Thyroid gland (tissue), 4 donors: ENCODE data around the gene CDYL. TPM values are rescaled to one million over a fixed set of nuclear protein-coding genes. Genes with fewer than 3 reads are reported as not detected.

Source experiments
- DNase-seq, 2 donors: peaks; one replicate each; pipeline ENCODE4 v3.0.0-alpha.2; 2019
- H3K27ac ChIP-seq, 3 donors: fragments of 200-600 bp; sonication (generic); 1 replicate in 2 of 3; 2 replicates in 1 of 3; pipeline ENCODE4 v1.5.1; 2016 to 2019; ENCODE audit warnings: mild to moderate bottlenecking in 1 of 3, moderate library complexity in 1 of 3
- H3K27me3 ChIP-seq: fragments of 200-600 bp; sonication (generic); one replicate; pipeline ENCODE4 v1.5.1; 2019
- H3K36me3 ChIP-seq, 2 donors: fragments of 200-600 bp; sonication (generic); one replicate each; pipeline ENCODE4 v1.5.1; 2016 to 2019
- H3K4me1 ChIP-seq, 2 donors: fragments of 200-600 bp; sonication (generic); one replicate each; pipeline ENCODE4 v1.5.1; 2017 to 2019
- H3K4me3 ChIP-seq, 3 donors: fragments of 200-600 bp; sonication (generic); replicated peaks in 1 of 3; 1 replicate in 2 of 3; 2 replicates in 1 of 3; pipeline ENCODE4 v1.5.1; 2016; ENCODE audit warnings: mild to moderate bottlenecking in 1 of 3
- H3K9me3 ChIP-seq: fragments of 200-600 bp; sonication (generic); one replicate; pipeline ENCODE4 v1.5.1; 2017
- CTCF ChIP-seq, 6 experiments: fragments of 200-600 bp in 3 of 6; fragments of 450-650 bp in 3 of 6; sonication (generic) in 3 of 6; IDR thresholded peaks; one replicate each; pipeline ENCODE4 v1.5.1; 2016 to 2019; ENCODE audit warnings: antibody characterized with exemption in 6 of 6, mild to moderate bottlenecking in 2 of 6, inconsistent platforms in 1 of 6, moderate library complexity in 1 of 6
- POLR2A ChIP-seq, 2 donors: fragments of 450-650 bp; IDR thresholded peaks; one replicate each; pipeline ENCODE4 v1.6.1; 2017; ENCODE audit warnings: antibody characterized with exemption in 2 of 2, mild to moderate bottlenecking in 2 of 2, moderate library complexity in 1 of 2
- WGBS, 2 donors: methylation state at CpG; one replicate each; pipeline ENCODE4 v1.1.5; 2017; 5-methylcytosine and 5-hydroxymethylcytosine counted together
- intact Hi-C: fragments of 100-400 bp; cut with DNase I; formaldehyde crosslinking; loops from one replicate; pipeline ENCODE4 v1.15.1; 2023
- total RNA-seq, 4 donors: library from RNA; depleted of rRNA; stranded (reverse); fragments of >200 nt; gene quantifications; one replicate each; pipeline ENCODE4 v1.2.3, GENCODE V29; 2016

Gene CDYL
- total RNA-seq, 4 donors from 2014 or later, result 22.6 to 61.4 (median 43.7) TPM

GRCh38 chr6:4981761-4982160 is 205.6 kb downstream of the CDYL start:
- H3K27me3 ChIP-seq, result no peaks in the 10 kb centered on the region
- no peaks in the 10 kb centered on the region for H3K36me3 ChIP-seq
- no peaks in the 10 kb centered on the region for H3K4me1 ChIP-seq
- H3K4me3 ChIP-seq, result no peak overlapping the region
- no peak for DNase-seq
- H3K27ac ChIP-seq, result no peak overlapping the region
- H3K9me3 ChIP-seq, result no peaks in the 10 kb centered on the region
- intact Hi-C loops, result no loop called here
- 48 to 52% methylated on average over 6 of the region's 6 CpGs for WGBS, 2 donors
- TF ChIP-seq POLR2A (IDR thresholded peaks at IDR 0.05), result no peak
- TF ChIP-seq CTCF (IDR thresholded peaks at IDR 0.05), result no peak

- Histone ChIP-seq H3K4me3 (no peak overlapping the region), H3K4me1 (no peaks in the 10 kb centered on the region), H3K27me3 (no peaks in the 10 kb centered on the region), H3K36me3 (no peaks in the 10 kb centered on the region), H3K27ac (no peak overlapping the region), H3K9me3 (no peaks in the 10 kb centered on the region)
- intact Hi-C loops, result no loop called here
- no peak for DNase-seq
- TF ChIP-seq POLR2A (IDR thresholded peaks at IDR 0.05) (no peak), CTCF (IDR thresholded peaks at IDR 0.05) (no peak)
- 84 to 94% methylated on average over 6 of the region's 6 CpGs for WGBS, 2 donors
Observed at GRCh38 chr6:4983322-4983721, 207.1 kb downstream of the CDYL start.

GRCh38 chr6:4986999-4987398 is 210.8 kb downstream of the CDYL start:
- Histone ChIP-seq H3K4me3 (no peak overlapping the region), H3K27me3 (no peaks in the 10 kb centered on the region), H3K27ac (no peak overlapping the region), H3K36me3 (no peaks in the 10 kb centered on the region), H3K9me3 (no peaks in the 10 kb centered on the region), H3K4me1 (no peaks in the 10 kb centered on the region)
- no peak for DNase-seq
- TF ChIP-seq POLR2A (IDR thresholded peaks at IDR 0.05), result no peak
- TF ChIP-seq CTCF (IDR thresholded peaks at IDR 0.05), result no peak
- intact Hi-C loops, result no loop called here
- whole genome bisulfite sequencing, 2 donors, result 74 to 80% methylated on average over 3 of the region's 3 CpGs

GRCh38 chr6:4987432-4987831 is 211.2 kb downstream of the CDYL start:
- H3K9me3 ChIP-seq, result no peaks in the 10 kb centered on the region
- H3K27ac ChIP-seq, result no peak overlapping the region
- no peaks in the 10 kb centered on the region for H3K27me3 ChIP-seq
- no peak for DNase-seq
- H3K4me3 ChIP-seq, result no peak overlapping the region
- WGBS, 2 donors, result 86 to 90% methylated on average over 4 of the region's 4 CpGs
- intact Hi-C loops, result no loop called here
- no peaks in the 10 kb centered on the region for H3K36me3 ChIP-seq
- H3K4me1 ChIP-seq, result no peaks in the 10 kb centered on the region
- no peak for TF ChIP-seq POLR2A (IDR thresholded peaks at IDR 0.05)
- TF ChIP-seq CTCF (IDR thresholded peaks at IDR 0.05), result no peak

- H3K9me3 ChIP-seq, result no peaks in the 10 kb centered on the region
- H3K36me3 ChIP-seq, result peaks cover 0 to 5% of the 10 kb centered on the region in 2 donors
- WGBS, 2 donors, result 96 to 98% methylated on average over 3 of the region's 3 CpGs
- TF ChIP-seq POLR2A (IDR thresholded peaks at IDR 0.05), result no peak
- TF ChIP-seq CTCF (IDR thresholded peaks at IDR 0.05), result no peak
- intact Hi-C loops, result no loop called here
- H3K4me1 ChIP-seq, result no peaks in the 10 kb centered on the region
- H3K27ac ChIP-seq, result no peak overlapping the region
- H3K27me3 ChIP-seq, result no peaks in the 10 kb centered on the region
- no peak overlapping the region for H3K4me3 ChIP-seq
- no peak for DNase-seq
Observed at GRCh38 chr6:4994741-4995140, 218.5 kb downstream of the CDYL start.
